Urinary bladder (tissue), 4 donors: ENCODE measurements around the gene RGS7. TPM values are rescaled to one million over a fixed set of nuclear protein-coding genes. Genes with fewer than 3 reads are reported as not detected.
"Not testable (repeated sequence)": the region's sequence is repeated elsewhere in the genome, so short reads cannot be mapped to it uniquely, and the experiment has no call there.

Experiments used
- DNase-seq: peaks from one replicate; pipeline ENCODE4 v3.0.0-alpha.2; 2015; ENCODE audit errors: extremely low spot score
- H3K27ac ChIP-seq: one replicate; pipeline ENCODE4 v1.5.1; 2013; ENCODE audit warnings: low read depth, mild to moderate bottlenecking, moderate library complexity
- H3K36me3 ChIP-seq: one replicate; pipeline ENCODE4 v1.6.1; 2013; ENCODE audit warnings: mild to moderate bottlenecking, moderate library complexity; ENCODE audit not compliant: insufficient read depth
- H3K4me1 ChIP-seq: one replicate; pipeline ENCODE4 v1.6.1; 2013; ENCODE audit warnings: mild to moderate bottlenecking, moderate library complexity; ENCODE audit not compliant: insufficient read depth
- H3K4me3 ChIP-seq: one replicate; pipeline ENCODE4 v1.5.1; 2013; ENCODE audit warnings: low read depth, low read length
- WGBS: extraction: QIAGEN DNeasy Blood & Tissue Kit; methylation state at CpG from one replicate; pipeline ENCODE4 v1.1.7; 2013; 5-methylcytosine and 5-hydroxymethylcytosine counted together
- polyA plus RNA-seq: library from polyadenylated mRNA; stranded (reverse); fragments of 200-250 nt; gene quantifications from one replicate; pipeline ENCODE4 v1.2.3, GENCODE V29; 2013
- total RNA-seq: library from RNA; depleted of rRNA; stranded (reverse); fragments of >200 nt; gene quantifications from one replicate; pipeline ENCODE4 v1.2.3, GENCODE V29; 2014
- donor health status: healthy with polysubstance abuse.
- donor health status: healthy.

Gene RGS7
- total and polyA plus RNA-seq, 2 donors: 0.04 to 0.42 TPM

- no peaks in the 10 kb centered on the region for H3K36me3 ChIP-seq
- no peak overlapping the region for H3K4me3 ChIP-seq
- H3K27ac ChIP-seq: no peak overlapping the region
- peak; percentile 5 for DNase-seq
- WGBS: 42% methylated on average over 9 of the region's 9 CpGs
- no peaks in the 10 kb centered on the region for H3K4me1 ChIP-seq
These were observed 33.4 kb downstream of the RGS7 start for GRCh38 chr1:241323514-241324195.

GRCh38 chr1:241317676-241318075 is 39.3 kb downstream of the RGS7 start:
- Histone ChIP-seq H3K4me1 (no peaks in the 10 kb centered on the region), H3K27ac (no peak overlapping the region), H3K36me3 (no peaks in the 10 kb centered on the region), H3K4me3 (no peak overlapping the region)
- DNase-seq: no peak
- 57% methylated on average over 2 of the region's 2 CpGs for whole genome bisulfite sequencing

- H3K4me1 ChIP-seq: no peaks in the 10 kb centered on the region
- H3K27ac ChIP-seq: no peak overlapping the region
- whole genome bisulfite sequencing: 65% methylated on average over 3 of the region's 3 CpGs
- no peak for DNase-seq
- H3K36me3 ChIP-seq: no peaks in the 10 kb centered on the region
- H3K4me3 ChIP-seq: no peak overlapping the region
These were observed 40.6 kb downstream of the RGS7 start for GRCh38 chr1:241316372-241316771.

GRCh38 chr1:241311056-241311746 is 45.8 kb downstream of the RGS7 start:
- no peak overlapping the region for H3K27ac ChIP-seq
- no peak for DNase-seq
- H3K4me1 ChIP-seq: no peaks in the 10 kb centered on the region
- 46% methylated on average over 5 of the region's 5 CpGs for WGBS
- H3K36me3 ChIP-seq: no peaks in the 10 kb centered on the region
- no peak overlapping the region for H3K4me3 ChIP-seq

GRCh38 chr1:241310451-241310850 is 46.6 kb downstream of the RGS7 start:
- Histone ChIP-seq H3K4me1 (no peaks in the 10 kb centered on the region), H3K4me3 (no peak overlapping the region), H3K36me3 (no peaks in the 10 kb centered on the region), H3K27ac (no peak overlapping the region)
- no peak for DNase-seq
- WGBS: 87% methylated on average over 3 of the region's 3 CpGs

GRCh38 chr1:241309651-241310050 is 47.4 kb downstream of the RGS7 start:
- 77% methylated on average over 4 of the region's 4 CpGs for WGBS
- no peaks in the 10 kb centered on the region for H3K36me3 ChIP-seq
- no peak for DNase-seq

GRCh38 chr1:241308471-241308870 is 48.5 kb downstream of the RGS7 start:
- H3K4me1 ChIP-seq: no peaks in the 10 kb centered on the region
- H3K4me3 ChIP-seq: no peak overlapping the region
- WGBS: 49% methylated on average over 3 of the region's 3 CpGs
- H3K27ac ChIP-seq: no peak overlapping the region
- no peak for DNase-seq
- H3K36me3 ChIP-seq: no peaks in the 10 kb centered on the region

More at GRCh38 chr1:241309651-241310050, 47.4 kb downstream of the RGS7 start:
- no peak overlapping the region for H3K4me3 ChIP-seq
- H3K27ac ChIP-seq: no peak overlapping the region
- H3K4me1 ChIP-seq: no peaks in the 10 kb centered on the region

GRCh38 chr1:241308011-241308410 is 49.0 kb downstream of the RGS7 start:
- no peaks in the 10 kb centered on the region for H3K4me1 ChIP-seq
- no peak overlapping the region for H3K27ac ChIP-seq
- WGBS: 66% methylated on average over 3 of the region's 3 CpGs
- no peak for DNase-seq
- no peak overlapping the region for H3K4me3 ChIP-seq
- H3K36me3 ChIP-seq: no peaks in the 10 kb centered on the region

- no peaks in the 10 kb centered on the region for H3K4me1 ChIP-seq
- H3K4me3 ChIP-seq: no peak overlapping the region
- no peaks in the 10 kb centered on the region for H3K36me3 ChIP-seq
- 86% methylated on average over 12 of the region's 12 CpGs for WGBS
- DNase-seq: no peak
- H3K27ac ChIP-seq: no peak overlapping the region
These were observed 50.7 kb downstream of the RGS7 start for GRCh38 chr1:241306125-241306790.

GRCh38 chr1:241302024-241302423 is 55.0 kb downstream of the RGS7 start:
- not testable (repeated sequence) for H3K36me3 ChIP-seq, DNase-seq, H3K27ac ChIP-seq, H3K4me3 ChIP-seq, H3K4me1 ChIP-seq
- WGBS: 83% methylated on average over 11 of the region's 11 CpGs

GRCh38 chr1:241299347-241299746 is 57.7 kb downstream of the RGS7 start:
- 67% methylated on average over 2 of the region's 2 CpGs for WGBS
- DNase-seq: no peak
- no peak overlapping the region for H3K27ac ChIP-seq
- no peak overlapping the region for H3K4me3 ChIP-seq
- no peaks in the 10 kb centered on the region for H3K36me3 ChIP-seq
- H3K4me1 ChIP-seq: no peaks in the 10 kb centered on the region

- WGBS: 85% methylated on average over 4 of the region's 4 CpGs
- DNase-seq: no peak
These were observed 64.0 kb downstream of the RGS7 start for GRCh38 chr1:241292973-241293372.

GRCh38 chr1:241291548-241291947 is 65.5 kb downstream of the RGS7 start:
- H3K27ac ChIP-seq, DNase-seq: not testable (repeated sequence)

More at GRCh38 chr1:241292973-241293372, 64.0 kb downstream of the RGS7 start:
- Histone ChIP-seq H3K4me3 (no peak overlapping the region), H3K27ac (no peak overlapping the region), H3K36me3 (no peaks in the 10 kb centered on the region), H3K4me1 (no peaks in the 10 kb centered on the region)

GRCh38 chr1:241286486-241286885 is 70.5 kb downstream of the RGS7 start:
- Histone ChIP-seq H3K27ac (no peak overlapping the region), H3K36me3 (no peaks in the 10 kb centered on the region), H3K4me3 (no peak overlapping the region), H3K4me1 (no peaks in the 10 kb centered on the region)
- 81% methylated on average over 1 of the region's 1 CpG for WGBS
- no peak for DNase-seq

More at GRCh38 chr1:241291548-241291947, 65.5 kb downstream of the RGS7 start:
- H3K4me1 ChIP-seq, H3K4me3 ChIP-seq, H3K36me3 ChIP-seq: not testable (repeated sequence)
- WGBS: 86% methylated on average over 8 of the region's 8 CpGs
